Mesenchymal stem cell (in vitro differentiated cells and primary cell): Measurements from ENCODE around the gene RPS6KA6. TPM values are rescaled to one million over a fixed set of nuclear protein-coding genes. Genes with fewer than 3 reads are reported as not detected.

ENCODE experiments used
- small RNA-seq: library from polyadenylated mRNA; stranded (forward); fragments of <200 nt; extraction: miRNeasy Mini kit (QIAGEN cat#:217004); gene quantifications from one replicate; pipeline ENCODE3, GENCODE V24; 2013; ENCODE audit warnings: low read depth

The RPS6KA6 gene

Small RNAs within 50 kb of the gene (small RNA-seq; reads per million reads assigned to genes)
- gene MIR548I4, result not detected
